Esophagus mucosa (tissue), 1 donor: ENCODE measurements around the gene FANCC. TPM values are rescaled to one million over a fixed set of nuclear protein-coding genes. Genes with fewer than 3 reads are reported as not detected.
"Not testable (repeated sequence)": the region's sequence is repeated elsewhere in the genome, so short reads cannot be mapped to it uniquely, and the experiment has no call there.

Experiments used
- ATAC-seq: fragments of 200-7000 bp; cut with Tn5 transposase; one replicate; pipeline ENCODE4 v1.9.1; 2020
- total RNA-seq: library from RNA; stranded (reverse); gene quantifications from one replicate; pipeline ENCODE4 v1.2.4, GENCODE V29; 2023
- donor health status: DM: yes; HTN: yes; CAD: no.

The FANCC gene
- total RNA-seq, 1 donor from 2014 or later: 5.2 TPM

DNA sequence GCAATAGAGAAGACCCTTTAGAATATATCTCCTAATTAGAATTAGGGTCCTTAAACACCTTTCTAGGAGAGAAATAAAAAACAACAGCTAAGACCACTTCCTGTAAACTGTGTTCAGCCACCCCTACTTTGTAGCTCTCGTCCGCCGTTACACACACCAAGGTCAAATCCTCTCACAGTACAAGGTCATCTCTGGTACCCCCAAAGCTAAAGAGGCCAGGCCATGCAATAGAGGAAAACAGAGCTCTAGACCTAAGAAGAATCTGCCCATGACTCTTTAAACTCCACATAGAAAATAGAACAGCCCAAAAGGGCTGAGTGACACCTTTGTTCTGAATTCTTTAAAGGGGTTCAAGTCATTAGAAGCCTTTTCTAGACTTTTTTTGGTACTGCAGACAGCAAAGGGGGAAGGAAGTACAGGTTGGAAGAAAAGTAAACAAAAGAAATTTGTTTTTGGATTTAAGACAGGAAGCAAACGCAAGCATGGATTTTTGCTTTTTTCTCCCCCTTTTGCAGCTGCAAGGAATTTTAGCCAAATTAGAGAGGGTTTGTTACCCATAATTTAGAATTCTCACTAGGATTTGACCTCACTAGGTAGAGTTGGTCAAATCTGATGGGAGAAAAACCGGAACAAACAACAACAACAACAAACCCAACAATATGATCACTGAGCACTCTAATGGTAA lies 13.4 kb upstream of the FANCC start:
- no peak for ATAC-seq

DNA sequence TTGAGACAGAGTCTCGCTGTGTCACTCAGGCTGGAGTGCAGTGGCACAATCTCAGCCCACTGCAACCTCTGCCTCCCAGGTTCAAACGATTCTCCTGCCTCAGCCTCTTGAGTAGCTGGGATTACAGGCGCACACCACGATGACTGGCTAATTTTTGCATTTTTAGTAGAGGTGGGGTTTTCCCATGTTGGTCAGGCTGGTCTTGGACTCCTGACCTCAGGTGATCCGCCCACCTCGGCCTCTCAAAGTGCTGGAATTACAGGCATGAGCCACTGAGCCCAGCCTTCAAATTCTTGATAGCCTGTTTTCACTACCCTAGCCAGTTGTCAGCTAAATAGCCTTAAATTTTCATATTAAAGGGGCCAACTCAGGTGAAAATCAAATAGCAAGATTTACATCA lies 11.6 kb upstream of the FANCC start:
- not testable (repeated sequence) for ATAC-seq

GRCh38 chr9:95327239-95327865 lies 9.8 kb upstream of the FANCC start:
- ATAC-seq: no peak

DNA sequence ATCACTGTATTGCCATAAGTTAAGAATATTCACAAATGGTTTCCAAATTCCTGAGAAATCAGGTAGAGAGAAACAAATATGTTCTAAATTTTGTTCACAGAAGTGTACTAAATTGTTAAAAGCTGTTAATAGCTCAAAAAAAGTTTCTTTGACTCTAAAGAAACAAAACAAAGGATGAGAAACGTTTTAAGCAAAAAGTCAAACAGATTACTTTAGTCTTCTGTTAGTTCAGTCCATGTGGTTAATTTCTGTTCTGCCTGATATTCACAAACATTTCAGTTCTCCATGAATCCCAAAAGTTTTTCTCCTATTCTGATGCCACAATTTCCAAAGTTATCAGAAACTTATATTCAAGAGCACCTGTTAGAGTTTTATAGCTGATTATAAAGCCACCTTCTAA lies 7.7 kb upstream of the FANCC start:
- no peak for ATAC-seq

GRCh38 chr9:95317893-95318211 lies 343 bp upstream of the FANCC start:
- ATAC-seq: no peak

DNA sequence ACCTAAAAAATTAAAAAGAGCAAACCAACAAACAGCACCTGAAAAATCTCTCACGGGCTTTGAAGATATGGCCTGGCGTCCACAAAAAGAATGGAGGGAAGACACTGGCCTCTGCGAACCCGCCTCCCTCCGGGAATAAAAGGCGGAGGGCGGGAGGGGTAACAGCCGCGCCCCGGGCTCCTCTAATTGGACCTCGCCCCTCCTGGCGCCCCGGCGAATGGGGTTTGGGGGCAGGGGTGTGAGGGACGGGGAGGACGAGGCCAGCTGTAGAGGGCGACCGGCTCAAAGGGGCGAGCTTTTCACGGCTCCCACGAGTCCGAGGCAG lies 753 bp downstream of the FANCC start:
- peak; percentile 63 for ATAC-seq

- no peak for ATAC-seq
Observed at GRCh38 chr9:95316274-95316673, 1.2 kb downstream of the FANCC start.

GRCh38 chr9:95315108-95315746 lies 2.3 kb downstream of the FANCC start:
- no peak for ATAC-seq

DNA sequence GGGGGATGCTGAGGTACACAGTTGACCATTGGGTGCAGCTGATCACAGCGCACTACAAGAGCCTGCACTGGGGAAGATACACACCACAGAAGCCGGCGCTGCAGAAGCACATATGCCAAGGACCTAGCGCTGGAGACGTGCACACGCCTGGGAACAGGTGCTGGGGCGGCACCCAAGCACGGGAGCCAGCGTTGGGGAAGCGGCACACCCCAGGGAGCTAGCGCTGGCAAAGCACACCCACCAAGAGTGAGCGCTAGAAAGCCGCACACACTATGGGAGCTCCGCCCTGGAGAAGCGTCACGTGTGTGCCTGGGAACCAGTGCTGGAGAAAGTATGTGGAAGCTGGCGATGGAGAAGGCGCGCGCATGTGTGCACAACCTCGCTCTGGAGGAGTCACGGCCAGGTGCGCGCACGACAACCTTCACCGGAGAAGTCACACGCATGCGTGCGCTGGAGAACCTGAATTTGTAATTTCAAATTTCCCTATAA lies 4.5 kb downstream of the FANCC start:
- peak; percentile 85 for ATAC-seq

- ATAC-seq: no peak
Observed at GRCh38 chr9:95311961-95312360, 5.5 kb downstream of the FANCC start.

DNA sequence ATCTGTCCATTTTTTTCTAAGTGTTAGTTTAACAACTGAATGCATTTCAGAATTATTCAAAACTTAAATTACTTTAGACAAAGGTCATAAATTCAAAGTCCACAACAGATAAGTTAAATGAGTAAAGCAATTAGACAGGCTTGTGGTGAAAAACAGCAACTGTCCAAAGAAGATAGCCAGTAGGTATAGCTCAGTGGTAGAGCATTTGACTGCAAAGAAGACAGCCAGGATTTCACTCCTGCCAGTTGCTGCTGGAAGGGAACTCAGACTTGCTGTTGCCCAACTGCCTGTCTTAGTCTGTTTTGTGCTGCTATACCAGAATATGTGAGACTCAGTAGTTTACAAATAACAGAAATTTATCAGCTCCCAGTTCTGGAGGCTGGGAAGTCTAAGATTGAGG lies 10.0 kb downstream of the FANCC start:
- no peak for ATAC-seq

DNA sequence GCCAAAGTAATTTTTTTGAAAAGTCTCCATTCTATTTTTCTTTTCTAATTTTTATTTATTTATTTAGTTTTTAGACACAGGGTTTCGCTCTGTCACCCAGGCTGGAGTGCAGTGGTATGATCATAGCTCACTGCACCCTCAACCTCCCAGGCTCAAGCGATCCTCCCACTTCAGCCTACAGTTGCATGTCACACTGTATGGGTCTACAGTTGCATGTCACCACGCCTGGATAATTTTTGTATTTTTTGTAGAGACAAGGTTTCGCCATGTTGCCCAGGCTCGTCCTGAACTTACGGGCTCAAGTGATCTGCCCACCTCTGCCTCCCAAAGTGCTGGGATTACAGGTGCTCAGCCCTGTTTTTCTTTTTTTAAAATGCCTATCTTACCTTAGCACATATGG lies 10.7 kb downstream of the FANCC start:
- ATAC-seq: no peak

- no peak for ATAC-seq
Observed at GRCh38 chr9:95305770-95306492, 11.6 kb downstream of the FANCC start.

GRCh38 chr9:95302479-95302878 lies 15.0 kb downstream of the FANCC start:
- ATAC-seq: no peak

GRCh38 chr9:95297760-95298159 lies 19.7 kb downstream of the FANCC start:
- ATAC-seq: no peak

GRCh38 chr9:95297316-95297715 lies 20.2 kb downstream of the FANCC start:
- no peak for ATAC-seq

DNA sequence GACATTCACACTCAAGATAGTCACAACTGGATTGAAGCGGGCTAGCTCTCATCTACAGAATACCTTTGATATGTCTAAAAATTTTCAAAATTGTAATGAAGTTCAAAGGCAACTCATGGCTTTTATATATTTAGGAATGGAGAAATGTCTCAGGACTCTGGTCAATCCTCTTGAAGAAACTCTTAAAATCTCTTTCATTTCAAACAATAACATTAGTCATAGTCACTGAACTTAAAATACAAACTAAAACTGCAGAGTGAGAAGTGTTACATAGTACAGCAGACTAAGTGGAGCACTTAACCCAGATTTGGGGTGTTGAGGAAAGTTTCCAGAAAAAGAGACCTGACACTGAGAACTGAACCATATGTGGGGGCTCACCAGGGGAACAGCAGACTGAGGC lies 20.7 kb downstream of the FANCC start:
- ATAC-seq: no peak

GRCh38 chr9:95293296-95293695 lies 24.2 kb downstream of the FANCC start:
- not testable (repeated sequence) for ATAC-seq

DNA sequence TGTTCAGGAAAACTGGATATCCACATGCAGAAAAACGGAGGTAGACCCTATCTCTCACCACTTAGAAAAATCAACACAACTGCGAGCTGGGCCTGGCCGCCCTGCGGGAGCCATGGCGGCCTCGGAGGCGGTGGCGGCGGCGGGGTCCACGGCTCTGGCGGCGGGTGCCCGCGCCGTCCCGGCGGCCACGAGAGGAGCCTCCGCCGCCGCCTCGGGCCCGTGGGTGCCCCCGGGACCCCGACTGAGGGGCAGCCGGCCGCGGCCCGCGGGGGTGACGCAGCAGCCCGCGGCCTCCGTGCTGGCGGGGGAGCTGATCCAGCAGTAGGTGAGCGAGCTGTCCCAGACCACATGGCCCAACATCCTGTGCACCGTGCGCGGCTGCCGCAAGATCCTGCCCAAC lies 25.3 kb downstream of the FANCC start:
- no peak for ATAC-seq

DNA sequence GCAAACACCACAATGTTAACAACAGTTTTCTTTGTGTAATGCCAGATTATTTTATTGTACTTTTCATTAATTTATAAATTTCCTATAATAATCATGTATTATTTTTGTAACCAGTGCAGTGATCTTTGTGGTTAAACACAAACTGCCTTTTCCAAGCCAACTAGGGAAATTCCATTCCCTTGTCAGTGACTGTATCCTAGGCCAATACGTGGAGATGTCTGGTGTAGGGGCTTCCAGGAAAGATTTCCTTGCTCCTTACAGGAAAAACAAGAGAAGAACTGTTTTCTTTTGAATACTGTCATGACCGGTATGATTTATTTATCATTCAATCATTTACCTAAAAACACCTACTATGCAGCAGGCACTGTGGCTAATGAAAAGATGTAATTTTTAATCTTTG lies 31.4 kb downstream of the FANCC start:
- no peak for ATAC-seq

- ATAC-seq: no peak
Observed at GRCh38 chr9:95285307-95285706, 32.2 kb downstream of the FANCC start.

GRCh38 chr9:95284162-95285080 lies 33.1 kb downstream of the FANCC start:
- no peak for ATAC-seq

GRCh38 chr9:95283673-95284072 lies 33.8 kb downstream of the FANCC start:
- ATAC-seq: no peak
